HCT116 (cell line): Measurements from ENCODE around the gene DNMT3A.

Source experiments
- ATF3 ChIP-seq: IDR thresholded peaks from 2 replicates; pipeline ENCODE4 v1.6.1; 2012
- CTCF ChIP-seq, 3 experiments: fragments of 200-600 bp in 1 of 3; sonication (generic) in 1 of 3; IDR thresholded peaks in 2 of 3; conservative IDR thresholded peaks in 1 of 3; 2 replicates each; pipeline ENCODE4 v1.5.1; 2012 to 2017; ENCODE audit warnings: low read depth in 2 of 3, low read length in 2 of 3, antibody characterized with exemption in 1 of 3, borderline replicate concordance in 1 of 3, control low read depth in 1 of 3, mild to moderate bottlenecking in 1 of 3, mixed read lengths in 1 of 3, mixed run types in 1 of 3, moderate library complexity in 1 of 3; ENCODE audit not compliant: insufficient read depth in 1 of 3
- EGR1 ChIP-seq: IDR thresholded peaks from 2 replicates; pipeline ENCODE4 v1.6.1; 2012; ENCODE audit warnings: low read depth
- EZH2 ChIP-seq: fragments of 200-600 bp; sonication (generic); IDR thresholded peaks from 2 replicates; pipeline ENCODE4 v1.6.1; 2017; ENCODE audit warnings: antibody characterized with exemption, mixed run types
- RAD21 ChIP-seq: IDR thresholded peaks from 2 replicates; pipeline ENCODE4 v1.6.1; 2012; ENCODE audit warnings: low read depth, mild to moderate bottlenecking
- SIN3A ChIP-seq: IDR thresholded peaks from 2 replicates; pipeline ENCODE4 v1.6.1; 2012; ENCODE audit warnings: low read depth

GRCh38 chr2:25302758-25303375 is 38.9 kb downstream of the DNMT3A start:
- TF ChIP-seq EGR1: no peak
- no peak for TF ChIP-seq ATF3
- TF ChIP-seq CTCF (IDR thresholded peaks at IDR 0.05 in 2 of 3, conservative IDR thresholded peaks at IDR 0.05 in 1 of 3; ENCODE audit: borderline replicate concordance in 1 of 3, insufficient read depth in 1 of 3, low read depth in 2 of 3, low read length in 2 of 3): no peak
- TF ChIP-seq RAD21: no peak
- no peak for TF ChIP-seq EZH2
- TF ChIP-seq SIN3A: no peak
